HG03196 (cell line): ENCODE data around the gene SLC12A7.
"Not testable (repeated sequence)": the region's sequence is repeated elsewhere in the genome, so short reads cannot be mapped to it uniquely, and the experiment has no call there.

Experiments
- ATAC-seq: cut with Tn5 transposase; IDR thresholded peaks from one replicate; pipeline ENCODE4 v1.9.1; 2021; ENCODE audit not compliant: unreplicated experiment

Gene SLC12A7

GRCh38 chr5:1027631-1028441 lies 84.0 kb downstream of the SLC12A7 start:
- ATAC-seq, result no peak

- ATAC-seq, result no peak
These were observed 84.9 kb downstream of the SLC12A7 start for GRCh38 chr5:1026700-1027621.

- not testable (repeated sequence) for ATAC-seq
These were observed 89.9 kb downstream of the SLC12A7 start for GRCh38 chr5:1021969-1022336.

GRCh38 chr5:1021136-1021968 lies 90.5 kb downstream of the SLC12A7 start:
- ATAC-seq, result no peak

GRCh38 chr5:1020452-1020961 lies 91.4 kb downstream of the SLC12A7 start:
- ATAC-seq, result no peak

GRCh38 chr5:1019001-1019905 lies 92.6 kb downstream of the SLC12A7 start:
- no peak for ATAC-seq

GRCh38 chr5:1018596-1018995 lies 93.3 kb downstream of the SLC12A7 start:
- ATAC-seq, result no peak

- ATAC-seq, result no peak
These were observed 94.0 kb downstream of the SLC12A7 start for GRCh38 chr5:1017691-1018455.

GRCh38 chr5:1017056-1017455 lies 94.8 kb downstream of the SLC12A7 start:
- ATAC-seq, result no peak

- ATAC-seq, result no peak
These were observed 95.4 kb downstream of the SLC12A7 start for GRCh38 chr5:1016476-1016875.

GRCh38 chr5:1016036-1016435 lies 95.8 kb downstream of the SLC12A7 start:
- ATAC-seq, result no peak

GRCh38 chr5:1015507-1015906 lies 96.4 kb downstream of the SLC12A7 start:
- no peak for ATAC-seq

- no peak for ATAC-seq
These were observed 97.1 kb downstream of the SLC12A7 start for GRCh38 chr5:1014781-1015221.

- no peak for ATAC-seq
These were observed 97.5 kb downstream of the SLC12A7 start for GRCh38 chr5:1014346-1014745.

GRCh38 chr5:1013948-1014301 lies 97.9 kb downstream of the SLC12A7 start:
- no peak for ATAC-seq

- ATAC-seq, result no peak
These were observed 98.5 kb downstream of the SLC12A7 start for GRCh38 chr5:1013238-1013947.

- ATAC-seq, result no peak
These were observed 99.0 kb downstream of the SLC12A7 start for GRCh38 chr5:1012900-1013237.

GRCh38 chr5:1012313-1012841 lies 99.5 kb downstream of the SLC12A7 start:
- ATAC-seq, result no peak
